ENCODE measurements around the gene SPTBN4. TPM values are rescaled to one million over a fixed set of nuclear protein-coding genes. Genes with fewer than 3 reads are reported as not detected.
"Not testable (repeated sequence)": the region's sequence is repeated elsewhere in the genome, so short reads cannot be mapped to it uniquely, and the experiment has no call there.

The SPTBN4 gene
- total and polyA plus RNA-seq, 2 of the 4 experiments (the other 2 are of a cell fraction) = 0.72 to 0.91 TPM

DNA sequence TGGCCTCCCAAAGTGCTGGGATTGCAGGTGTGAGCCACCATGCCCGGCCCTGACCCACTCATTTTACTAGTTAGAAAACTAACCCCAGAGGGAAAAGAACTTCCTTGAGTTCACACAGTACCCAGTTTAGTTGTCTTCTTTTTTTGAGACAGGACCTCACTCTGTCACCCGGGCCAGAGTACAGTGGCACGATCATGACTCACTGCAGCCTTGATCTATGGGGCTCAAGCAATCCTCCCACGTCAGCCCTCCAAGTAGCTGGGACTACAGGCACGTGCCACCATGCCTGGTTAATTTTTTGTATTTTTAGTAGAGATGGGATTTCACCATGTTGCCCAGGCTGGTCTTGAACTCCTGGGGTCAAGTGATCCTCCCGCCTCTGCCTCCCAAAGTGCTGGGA, 55.1 kb downstream of the SPTBN4 start:
- not testable (repeated sequence) for H3K14ac ChIP-seq (replicated peaks; ENCODE audit: low read depth, low read length); BruUV-seq (replicated peaks)

More for the DNA sequence above, 55.1 kb downstream of the SPTBN4 start:
- H4K5ac ChIP-seq (ENCODE audit: low read depth, low read length); H3K27ac ChIP-seq (ENCODE audit: insufficient read depth, low read length); H3K4me2 ChIP-seq (ENCODE audit: low read depth, low read length); H4K8ac ChIP-seq (ENCODE audit: low read depth in 2 of 2, low read length in 2 of 2); DNase-seq; H3K9ac ChIP-seq (ENCODE audit: low read depth, low read length); H3K18ac ChIP-seq (ENCODE audit: low read depth, low read length); H3K9me1 ChIP-seq (ENCODE audit: insufficient read depth, low read length); H2AK5ac ChIP-seq (ENCODE audit: low read depth, low read length); H4K91ac ChIP-seq (ENCODE audit: insufficient read depth, low read depth, low read length); H2AFZ ChIP-seq (replicated peaks; ENCODE audit: low read length, poor library complexity); H2BK5ac ChIP-seq (ENCODE audit: low read depth, low read length, poor library complexity, severe bottlenecking); H3K4ac ChIP-seq (ENCODE audit: low read depth, low read length); ATAC-seq (ENCODE audit: low read depth); H3K23ac ChIP-seq (ENCODE audit: low read depth, low read length); dilution Hi-C loops (cut with HindIII; ENCODE audit: low sequenced_read_pairs, unreplicated experiment); H2BK120ac ChIP-seq (ENCODE audit: low read depth, low read length); H3K56ac ChIP-seq (ENCODE audit: extremely low read depth, insufficient read depth, low read length); POLR2A ChIA-PET (ENCODE audit: unreplicated experiment); H2BK15ac ChIP-seq (ENCODE audit: low read depth, low read length); H3K9me3 ChIP-seq (ENCODE audit: control insufficient read depth, insufficient read depth, low read length); H2AK9ac ChIP-seq (replicated peaks; ENCODE audit: low read depth, low read length, poor library complexity); H3K4me1 ChIP-seq (ENCODE audit: control insufficient read depth, insufficient read depth, low read length); H4K20me1 ChIP-seq (ENCODE audit: insufficient read depth, low read length); H2BK20ac ChIP-seq (ENCODE audit: low read depth, low read length); H3K36me3 ChIP-seq (ENCODE audit: control insufficient read depth, insufficient read depth, low read length); H3K79me1 ChIP-seq (ENCODE audit: low read depth in 1 of 2, low read length in 2 of 2); H3K4me3 ChIP-seq (ENCODE audit: insufficient read depth, low read depth, low read length): not testable (repeated sequence)
- 17% methylated on average over 1 of the region's 6 CpGs; no CpG with 5 or more reads in 1 of the 2 experiments for WGBS, 2 experiments (ENCODE audit: extremely low coverage in 2 of 2, insufficient read length in 1 of 2)
- intact Hi-C loops (cut with micrococcal nuclease) = loop anchor here (5.0 to 10.0 kb wide), 2 partner anchors 57 to 215 kb away; partner anchors contain the start of genes BLVRB and SPTBN4
- in situ Hi-C loops (cut with MboI; ENCODE audit: low sequenced_read_pairs) = loop anchor here (25.0 kb wide), 2 partner anchors 210 to 385 kb away; no protein-coding TSS in a partner anchor
- CTCF ChIA-PET = interaction anchor here (0.6 to 1.5 kb wide), 2 partner anchors 38 to 57 kb away, joined by 3 to 10 read pairs; partner anchors contain the start of gene BLVRB
- peaks cover 22% of the 10 kb centered on the region for H3K27me3 ChIP-seq (ENCODE audit: control insufficient read depth, insufficient read depth, low read length)
